ENCODE data around the gene CDCA5. TPM values are rescaled to one million over a fixed set of nuclear protein-coding genes. Genes with fewer than 3 reads are reported as not detected.

The CDCA5 gene
- total RNA-seq, 1 experiment from 2014 or later, result 119 TPM

DNA sequence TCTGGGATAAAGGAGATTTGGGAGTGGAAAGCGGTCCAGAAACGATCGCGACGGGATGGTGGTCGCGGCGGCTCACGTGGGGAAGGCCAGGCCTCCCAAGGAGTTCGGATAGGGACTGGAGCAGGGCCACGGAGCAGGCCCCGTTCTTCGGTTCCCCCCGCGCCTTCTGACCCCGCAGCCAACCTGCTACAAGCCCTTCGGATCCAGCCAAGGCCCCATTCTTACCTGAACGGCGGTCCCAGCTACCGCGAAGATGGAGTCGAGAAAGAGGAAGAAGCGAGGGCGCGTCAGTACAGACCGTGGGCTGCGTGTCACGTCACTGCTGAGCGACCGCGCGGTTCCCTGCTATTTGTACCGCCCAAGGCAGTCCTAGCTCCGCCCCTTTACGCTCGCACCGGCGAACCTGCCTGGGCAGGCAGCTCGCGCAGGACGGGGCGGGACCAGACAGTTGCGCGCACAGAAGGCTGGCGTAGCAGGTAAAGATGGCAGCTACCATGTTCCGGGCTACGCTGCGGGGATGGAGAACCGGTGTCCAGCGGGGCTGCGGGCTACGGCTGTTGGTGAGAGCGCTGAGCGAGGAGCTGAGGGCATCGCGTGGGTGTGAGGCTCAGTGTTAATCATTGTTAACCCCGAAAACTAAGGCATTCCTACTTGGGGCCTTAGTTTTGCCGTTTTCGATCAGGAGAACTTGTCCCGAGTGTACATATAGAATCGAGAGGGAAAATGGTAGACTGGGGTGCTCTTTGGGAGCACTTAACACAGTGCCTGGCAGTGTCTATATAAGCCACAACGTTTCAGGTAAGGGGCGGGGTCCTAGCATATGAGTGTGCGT, 38.2 kb upstream of the CDCA5 start, which contains the start of the genes FAU and MRPL49:
Gene FAU, minus strand, starts transcription at position 270 of the 832 bp plus-strand sequence. CDS start 321 bp downstream, outside the sequence.
Gene MRPL49, plus strand, starts transcription at position 457 of the 832 bp plus-strand sequence. Its CDS starts 26 bp downstream, at position 483.
- peak within 1 kb of the TSS; percentile 83 for H3K27ac ChIP-seq (ENCODE audit: low read depth, low read length, poor library complexity, severe bottlenecking)
- ChIA-PET CTCF (interaction anchor here (0.6 to 1.4 kb wide), 9 partner anchors 9 to 311 kb away, joined by 3 to 11 read pairs (median 3); partner anchors contain the start of genes CDC42BPG and TM7SF2), POLR2A (ENCODE audit: low non-redundant PET) (interaction anchor here (0.6 to 1.1 kb wide), 3 partner anchors 10 to 804 kb away, joined by 3 to 6 read pairs (median 4); partner anchors contain the start of genes PRDX5, TM7SF2 and TRMT112)
- H3K9me3 ChIP-seq (ENCODE audit: low read depth, low read length, poor library complexity, severe bottlenecking), result no peaks in the 10 kb centered on the region
- no peaks in the 10 kb centered on the region for H3K27me3 ChIP-seq (replicated peaks; ENCODE audit: insufficient read depth, low read depth, low read length, poor library complexity)
- intact Hi-C loops (cut with micrococcal nuclease; ENCODE audit: unreplicated experiment), result no loop called here
- peaks cover 61% of the 10 kb centered on the region for H3K36me3 ChIP-seq (ENCODE audit: insufficient read depth, low read length, poor library complexity, severe bottlenecking)
- DNase-seq (ENCODE audit: low spot score), result peak; percentile 100
- H3K4me1 ChIP-seq (ENCODE audit: insufficient read depth, low read length, poor library complexity, severe bottlenecking), result peaks cover 10% of the 10 kb centered on the region
- TF ChIP-seq, protein P1, sequence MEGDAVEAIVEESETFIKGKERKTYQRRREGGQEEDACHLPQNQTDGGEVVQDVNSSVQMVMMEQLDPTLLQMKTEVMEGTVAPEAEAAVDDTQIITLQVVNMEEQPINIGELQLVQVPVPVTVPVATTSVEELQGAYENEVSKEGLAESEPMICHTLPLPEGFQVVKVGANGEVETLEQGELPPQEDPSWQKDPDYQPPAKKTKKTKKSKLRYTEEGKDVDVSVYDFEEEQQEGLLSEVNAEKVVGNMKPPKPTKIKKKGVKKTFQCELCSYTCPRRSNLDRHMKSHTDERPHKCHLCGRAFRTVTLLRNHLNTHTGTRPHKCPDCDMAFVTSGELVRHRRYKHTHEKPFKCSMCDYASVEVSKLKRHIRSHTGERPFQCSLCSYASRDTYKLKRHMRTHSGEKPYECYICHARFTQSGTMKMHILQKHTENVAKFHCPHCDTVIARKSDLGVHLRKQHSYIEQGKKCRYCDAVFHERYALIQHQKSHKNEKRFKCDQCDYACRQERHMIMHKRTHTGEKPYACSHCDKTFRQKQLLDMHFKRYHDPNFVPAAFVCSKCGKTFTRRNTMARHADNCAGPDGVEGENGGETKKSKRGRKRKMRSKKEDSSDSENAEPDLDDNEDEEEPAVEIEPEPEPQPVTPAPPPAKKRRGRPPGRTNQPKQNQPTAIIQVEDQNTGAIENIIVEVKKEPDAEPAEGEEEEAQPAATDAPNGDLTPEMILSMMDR (conservative IDR thresholded peaks at IDR 0.05; ENCODE audit: low read depth, low read length), result no peak
- no peak for TF ChIP-seq EZH2 (IDR thresholded peaks at IDR 0.05; ENCODE audit: borderline replicate concordance, low read depth, low read length, poor library complexity, severe bottlenecking)
- peak within 1 kb of the TSS; percentile 89 for H3K4me3 ChIP-seq (ENCODE audit: low read depth, low read length, poor library complexity, severe bottlenecking)
- TSS peak; percentile 76 for BruUV-seq (replicated peaks)

DNA sequence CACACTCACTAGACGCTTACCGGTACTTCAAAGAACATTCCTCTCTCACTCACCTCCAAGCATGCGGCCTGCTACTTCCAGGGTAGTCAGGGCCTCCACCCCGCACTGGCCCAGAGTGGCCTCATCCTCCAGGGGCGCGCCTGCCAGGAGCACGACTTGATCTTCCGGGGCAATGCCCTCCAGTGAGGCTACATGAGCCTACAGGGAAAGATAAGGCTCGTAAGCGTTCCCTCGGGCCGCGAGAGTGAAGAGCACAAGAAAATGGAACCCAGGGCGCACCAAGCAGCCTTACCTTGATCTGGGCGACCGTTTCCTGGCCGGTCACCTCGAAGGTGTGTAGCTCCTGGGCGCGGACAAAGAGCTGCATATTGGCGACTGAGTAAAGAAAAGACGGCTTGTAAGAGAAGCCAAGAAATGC, 37.6 kb upstream of the CDCA5 start:
- ChIA-PET CTCF (interaction anchor here (0.6 to 1.4 kb wide), 5 partner anchors 9 to 277 kb away, joined by 3 to 11 read pairs (median 3); partner anchors contain the start of genes CDC42BPG and TM7SF2), POLR2A (ENCODE audit: low non-redundant PET) (interaction anchor here (0.9 to 1.1 kb wide), 2 partner anchors 13 to 804 kb away, joined by 3 to 6 read pairs; partner anchors contain the start of genes PRDX5 and TRMT112)
- no peaks in the 10 kb centered on the region for H3K9me3 ChIP-seq (ENCODE audit: low read depth, low read length, poor library complexity, severe bottlenecking)
- DNase-seq (ENCODE audit: low spot score), result no peak
- H3K27ac ChIP-seq (ENCODE audit: low read depth, low read length, poor library complexity, severe bottlenecking), result peak overlapping the region; percentile 83
- H3K4me3 ChIP-seq (ENCODE audit: low read depth, low read length, poor library complexity, severe bottlenecking), result peak overlapping the region; percentile 89
- intact Hi-C loops (cut with micrococcal nuclease; ENCODE audit: unreplicated experiment), result no loop called here
- no peaks in the 10 kb centered on the region for H3K27me3 ChIP-seq (replicated peaks; ENCODE audit: insufficient read depth, low read depth, low read length, poor library complexity)
- BruUV-seq (replicated peaks), result no TSS peak
- H3K4me1 ChIP-seq (ENCODE audit: insufficient read depth, low read length, poor library complexity, severe bottlenecking), result peaks cover 13% of the 10 kb centered on the region
- TF ChIP-seq, protein P1 (conservative IDR thresholded peaks at IDR 0.05; ENCODE audit: low read depth, low read length), result no peak
- no peak for TF ChIP-seq EZH2 (IDR thresholded peaks at IDR 0.05; ENCODE audit: borderline replicate concordance, low read depth, low read length, poor library complexity, severe bottlenecking)
- peaks cover 55% of the 10 kb centered on the region for H3K36me3 ChIP-seq (ENCODE audit: insufficient read depth, low read length, poor library complexity, severe bottlenecking)

DNA sequence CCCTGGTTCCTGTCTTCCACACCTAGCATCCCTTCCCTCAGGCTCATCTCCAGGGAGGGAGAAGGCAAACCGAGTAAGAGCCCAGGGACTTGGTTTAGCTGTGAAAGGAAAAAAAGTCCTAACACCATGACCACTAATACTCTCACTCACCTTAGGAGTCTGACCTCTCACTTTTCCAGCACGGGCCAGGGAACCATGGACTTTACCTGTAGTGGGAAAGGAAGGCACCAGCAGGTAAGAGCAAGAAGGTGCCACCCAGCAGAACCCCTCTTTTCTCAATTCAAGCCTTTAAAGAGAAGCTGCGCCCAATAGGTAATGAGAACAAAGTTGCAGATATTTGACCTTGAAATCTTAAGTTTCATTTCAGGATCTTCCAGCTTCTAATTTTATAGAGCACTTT, 37.0 kb upstream of the CDCA5 start:
- peak overlapping the region; percentile 89 for H3K4me3 ChIP-seq (ENCODE audit: low read depth, low read length, poor library complexity, severe bottlenecking)
- no TSS peak for BruUV-seq (replicated peaks)
- DNase-seq (ENCODE audit: low spot score), result no peak

More for the DNA sequence above, 37.0 kb upstream of the CDCA5 start:
- H3K4me1 ChIP-seq (ENCODE audit: insufficient read depth, low read length, poor library complexity, severe bottlenecking), result peaks cover 19% of the 10 kb centered on the region
- POLR2A ChIA-PET (ENCODE audit: low non-redundant PET), result no interaction called here
- peak overlapping the region; percentile 83 for H3K27ac ChIP-seq (ENCODE audit: low read depth, low read length, poor library complexity, severe bottlenecking)
- TF ChIP-seq, protein P1 (conservative IDR thresholded peaks at IDR 0.05; ENCODE audit: low read depth, low read length), result no peak
- TF ChIP-seq EZH2 (IDR thresholded peaks at IDR 0.05; ENCODE audit: borderline replicate concordance, low read depth, low read length, poor library complexity, severe bottlenecking), result no peak
- H3K27me3 ChIP-seq (replicated peaks; ENCODE audit: insufficient read depth, low read depth, low read length, poor library complexity), result no peaks in the 10 kb centered on the region
- no peaks in the 10 kb centered on the region for H3K9me3 ChIP-seq (ENCODE audit: low read depth, low read length, poor library complexity, severe bottlenecking)
- peaks cover 55% of the 10 kb centered on the region for H3K36me3 ChIP-seq (ENCODE audit: insufficient read depth, low read length, poor library complexity, severe bottlenecking)
- intact Hi-C loops (cut with micrococcal nuclease; ENCODE audit: unreplicated experiment), result no loop called here
- CTCF ChIA-PET, result no interaction called here
